Uterus (tissue), 2 donors: ENCODE measurements around the gene ENOSF1.

Source experiments
- CTCF ChIP-seq, 4 experiments: fragments of 200-600 bp in 2 of 4; fragments of 450-650 bp in 2 of 4; sonication (generic) in 2 of 4; IDR thresholded peaks; one replicate each; pipeline ENCODE4 v1.5.1; 2016 to 2019; ENCODE audit warnings: antibody characterized with exemption in 4 of 4, mild to moderate bottlenecking in 2 of 4, moderate library complexity in 1 of 4
- POLR2A ChIP-seq, 2 donors: fragments of 450-650 bp; IDR thresholded peaks; one replicate each; pipeline ENCODE4 v1.6.1; 2016; ENCODE audit warnings: antibody characterized with exemption in 2 of 2, mild to moderate bottlenecking in 1 of 2, moderate library complexity in 1 of 2

- no peak for TF ChIP-seq CTCF (IDR thresholded peaks at IDR 0.05)
- no peak for TF ChIP-seq POLR2A (IDR thresholded peaks at IDR 0.05)
Observed at GRCh38 chr18:709771-710170, 2.7 kb downstream of the ENOSF1 start.
